Measurements from ENCODE around the gene MYO10.

DNA sequence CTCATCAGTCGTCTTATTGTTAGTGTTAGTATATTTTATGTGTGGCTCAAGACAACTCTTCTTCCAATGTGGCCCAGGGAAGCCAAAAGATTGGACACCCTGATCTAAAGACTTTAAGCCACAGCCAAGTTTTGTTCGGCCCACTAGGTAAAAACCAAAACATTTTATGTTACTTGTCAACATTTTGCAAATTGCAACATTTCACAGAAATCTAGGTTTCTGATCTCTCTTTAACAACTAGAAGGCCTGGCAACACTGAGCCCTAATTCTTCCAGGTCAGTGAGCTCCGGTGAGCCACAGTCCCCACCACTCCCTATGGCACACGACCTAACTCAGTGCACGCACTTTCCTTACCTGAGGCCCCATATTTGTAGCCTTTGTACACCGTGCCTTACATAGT is 24.0 kb downstream of the MYO10 start:
- TF ChIP-seq, protein P1, sequence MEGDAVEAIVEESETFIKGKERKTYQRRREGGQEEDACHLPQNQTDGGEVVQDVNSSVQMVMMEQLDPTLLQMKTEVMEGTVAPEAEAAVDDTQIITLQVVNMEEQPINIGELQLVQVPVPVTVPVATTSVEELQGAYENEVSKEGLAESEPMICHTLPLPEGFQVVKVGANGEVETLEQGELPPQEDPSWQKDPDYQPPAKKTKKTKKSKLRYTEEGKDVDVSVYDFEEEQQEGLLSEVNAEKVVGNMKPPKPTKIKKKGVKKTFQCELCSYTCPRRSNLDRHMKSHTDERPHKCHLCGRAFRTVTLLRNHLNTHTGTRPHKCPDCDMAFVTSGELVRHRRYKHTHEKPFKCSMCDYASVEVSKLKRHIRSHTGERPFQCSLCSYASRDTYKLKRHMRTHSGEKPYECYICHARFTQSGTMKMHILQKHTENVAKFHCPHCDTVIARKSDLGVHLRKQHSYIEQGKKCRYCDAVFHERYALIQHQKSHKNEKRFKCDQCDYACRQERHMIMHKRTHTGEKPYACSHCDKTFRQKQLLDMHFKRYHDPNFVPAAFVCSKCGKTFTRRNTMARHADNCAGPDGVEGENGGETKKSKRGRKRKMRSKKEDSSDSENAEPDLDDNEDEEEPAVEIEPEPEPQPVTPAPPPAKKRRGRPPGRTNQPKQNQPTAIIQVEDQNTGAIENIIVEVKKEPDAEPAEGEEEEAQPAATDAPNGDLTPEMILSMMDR (IDR thresholded peaks at IDR 0.05) = no peak
- TF ChIP-seq EP300 (IDR thresholded peaks at IDR 0.05; ENCODE audit: low read depth) = no peak
